Body of pancreas (tissue), 4 donors: ENCODE data around the gene KIRREL2.
A peak's percentile ranks its signal among the peaks of the same experiment; 100 is the strongest.

ENCODE experiments used
- CTCF ChIP-seq, 7 experiments: fragments of 450-650 bp in 4 of 7; fragments of 200-600 bp in 3 of 7; sonication (generic) in 3 of 7; IDR thresholded peaks; one replicate each; pipeline ENCODE4 v1.5.1; 2016 to 2019; ENCODE audit warnings: antibody characterized with exemption in 7 of 7
- POLR2A ChIP-seq, 3 donors: fragments of 450-650 bp; IDR thresholded peaks; one replicate each; pipeline ENCODE4 v1.6.1; 2016; ENCODE audit warnings: antibody characterized with exemption in 3 of 3, mild to moderate bottlenecking in 2 of 3

GRCh38 chr19:35846038-35846668 is 10.6 kb upstream of the KIRREL2 start:
- TF ChIP-seq POLR2A (IDR thresholded peaks at IDR 0.05), result peak; percentile 20 to 45 (median 39)
- TF ChIP-seq CTCF (IDR thresholded peaks at IDR 0.05), result peak in 5 of 7 experiments; percentile 9 to 47 (median 45)
